Measurements from ENCODE around the gene NDUFA5.

The NDUFA5 gene

DNA sequence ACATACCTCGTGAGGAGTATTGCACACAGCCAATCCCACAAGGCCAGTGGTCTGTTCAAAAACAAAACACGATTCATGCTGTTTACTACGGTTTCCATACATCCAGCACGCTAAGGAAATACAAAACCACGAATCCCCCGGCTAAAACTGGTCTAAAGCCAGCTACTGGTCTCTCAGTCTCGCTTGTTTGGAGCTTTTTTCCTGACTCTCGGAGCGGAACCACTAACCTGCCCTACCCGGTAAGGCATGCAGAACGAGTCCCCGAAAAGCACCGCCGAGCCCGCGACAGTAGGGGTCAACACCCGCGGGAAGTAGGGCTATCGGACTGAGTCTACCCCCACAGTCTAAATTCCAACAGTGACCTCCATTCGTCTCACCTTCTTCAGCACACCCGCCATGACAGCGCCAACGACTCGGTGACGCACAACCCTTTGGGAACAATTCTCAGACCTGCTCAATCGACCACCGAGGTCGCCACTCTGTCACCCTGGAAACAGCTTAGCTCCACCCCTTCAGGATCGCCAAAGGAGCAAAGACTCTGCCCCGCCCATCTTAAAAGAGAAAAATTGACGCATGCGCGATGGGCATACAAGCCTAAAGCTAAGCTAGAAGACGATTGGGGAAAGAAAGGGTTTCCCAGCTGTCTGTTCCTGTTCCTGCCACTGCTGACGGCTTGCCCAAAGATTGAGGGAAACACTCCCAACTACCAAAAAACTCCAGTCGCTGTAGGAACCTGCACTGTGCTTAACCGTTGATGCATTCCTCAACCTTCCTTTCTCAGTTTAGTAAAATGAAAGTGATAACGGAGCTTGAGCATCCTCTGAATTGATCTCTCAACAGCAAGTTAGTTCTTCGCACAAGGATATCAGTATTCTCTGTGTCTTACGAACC is at the start of gene NDUFA5:
TSS of gene NDUFA5 (minus strand) at position 421 of the 891 bp plus-strand sequence. CDS start at position 398, 23 bp downstream.
- FAIRE-seq, result peak; percentile 72

DNA sequence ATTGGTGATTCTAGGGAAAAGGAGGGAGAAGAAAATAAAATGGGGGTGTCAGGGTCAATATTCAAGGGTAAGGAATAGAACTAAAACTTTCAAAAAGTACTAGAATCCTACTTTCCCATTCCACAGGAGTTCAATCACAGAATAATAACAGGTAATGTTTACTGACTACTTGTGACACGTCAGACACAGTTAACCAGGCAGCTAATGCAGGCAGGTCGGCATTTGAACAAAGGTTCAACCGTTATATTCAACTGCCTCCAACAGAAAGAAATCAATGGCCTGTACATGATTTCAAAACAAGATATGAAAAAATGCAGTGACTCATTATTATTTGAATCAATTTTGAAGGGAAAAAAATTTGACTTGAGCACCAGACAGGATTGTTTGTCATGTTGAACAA is 47.1 kb upstream of the NDUFA5 start:
- no peak for FAIRE-seq

GRCh38 chr7:123602648-123603047 is 45.0 kb upstream of the NDUFA5 start:
- FAIRE-seq, result no peak

GRCh38 chr7:123601530-123601929 is 43.9 kb upstream of the NDUFA5 start, which contains the start of gene ASB15:
ASB15 (plus strand) TSS chr7:123601821; CDS start chr7:123614503, 12,682 bp downstream.
- no peak for FAIRE-seq

DNA sequence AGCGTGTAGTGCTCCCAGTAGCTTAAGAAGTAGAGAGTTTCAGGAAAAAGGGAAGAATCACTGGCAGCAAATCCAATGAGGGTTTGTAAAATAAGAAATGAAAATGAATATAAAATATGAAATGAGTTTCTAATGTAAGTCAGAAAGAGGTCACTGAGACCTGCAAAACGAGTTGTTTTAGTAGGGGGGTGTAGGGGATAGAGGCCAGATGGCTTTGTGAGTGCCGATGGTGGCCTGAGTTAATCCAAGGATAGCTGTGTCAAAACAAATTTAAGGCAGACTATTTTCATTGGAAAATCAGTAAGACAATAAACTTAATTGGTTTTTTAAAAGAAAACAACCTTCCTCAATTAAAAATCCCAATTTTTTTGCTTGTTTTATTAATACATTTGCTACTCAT is 43.3 kb upstream of the NDUFA5 start:
- FAIRE-seq, result no peak

GRCh38 chr7:123599766-123600165 is 42.1 kb upstream of the NDUFA5 start:
- FAIRE-seq, result no peak

DNA sequence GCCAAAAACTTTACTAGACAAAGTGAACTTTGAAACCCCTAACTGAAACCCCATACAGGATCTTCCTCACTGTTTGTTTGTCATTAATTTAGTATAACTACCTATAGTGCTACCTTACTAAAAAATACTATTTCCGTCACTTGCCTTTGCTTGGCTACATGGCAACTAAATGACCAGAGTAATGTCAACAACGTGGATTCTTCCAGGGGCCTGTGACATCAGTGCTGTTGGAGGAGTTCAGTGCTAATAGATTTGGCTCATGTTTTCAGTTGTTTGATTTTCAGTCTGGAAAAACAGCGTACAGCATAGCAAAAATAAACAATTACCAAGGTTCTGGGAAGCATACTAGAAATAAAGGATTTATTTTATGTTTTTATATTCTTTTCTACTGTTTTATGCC is 41.0 kb upstream of the NDUFA5 start:
- FAIRE-seq, result no peak

- no peak for FAIRE-seq
Observed at GRCh38 chr7:123594813-123595241, 37.2 kb upstream of the NDUFA5 start.

DNA sequence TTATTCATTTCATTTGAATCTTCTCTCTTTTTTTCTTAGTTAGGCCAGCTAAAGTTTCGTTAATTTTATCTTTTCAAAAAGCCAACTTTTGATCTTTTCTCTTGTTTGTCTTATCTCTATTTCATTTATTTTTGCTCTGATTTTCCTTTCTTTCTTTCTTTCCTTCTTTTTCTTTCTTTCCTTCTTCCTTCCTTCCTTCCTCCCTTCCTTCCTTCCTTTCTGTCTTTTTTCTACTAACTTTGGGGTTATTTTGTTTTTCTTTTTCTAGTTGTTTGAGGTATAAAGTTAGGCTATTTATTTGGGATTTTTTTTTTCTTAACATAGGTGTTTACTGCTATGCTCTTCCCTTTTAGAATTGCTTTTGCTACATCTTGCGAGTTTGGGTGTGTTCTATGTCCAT is 30.8 kb upstream of the NDUFA5 start:
- FAIRE-seq, result no peak

- FAIRE-seq, result no peak
Observed at GRCh38 chr7:123583821-123584220, 26.2 kb upstream of the NDUFA5 start.

GRCh38 chr7:123581162-123581459 is 23.5 kb upstream of the NDUFA5 start:
- no peak for FAIRE-seq

DNA sequence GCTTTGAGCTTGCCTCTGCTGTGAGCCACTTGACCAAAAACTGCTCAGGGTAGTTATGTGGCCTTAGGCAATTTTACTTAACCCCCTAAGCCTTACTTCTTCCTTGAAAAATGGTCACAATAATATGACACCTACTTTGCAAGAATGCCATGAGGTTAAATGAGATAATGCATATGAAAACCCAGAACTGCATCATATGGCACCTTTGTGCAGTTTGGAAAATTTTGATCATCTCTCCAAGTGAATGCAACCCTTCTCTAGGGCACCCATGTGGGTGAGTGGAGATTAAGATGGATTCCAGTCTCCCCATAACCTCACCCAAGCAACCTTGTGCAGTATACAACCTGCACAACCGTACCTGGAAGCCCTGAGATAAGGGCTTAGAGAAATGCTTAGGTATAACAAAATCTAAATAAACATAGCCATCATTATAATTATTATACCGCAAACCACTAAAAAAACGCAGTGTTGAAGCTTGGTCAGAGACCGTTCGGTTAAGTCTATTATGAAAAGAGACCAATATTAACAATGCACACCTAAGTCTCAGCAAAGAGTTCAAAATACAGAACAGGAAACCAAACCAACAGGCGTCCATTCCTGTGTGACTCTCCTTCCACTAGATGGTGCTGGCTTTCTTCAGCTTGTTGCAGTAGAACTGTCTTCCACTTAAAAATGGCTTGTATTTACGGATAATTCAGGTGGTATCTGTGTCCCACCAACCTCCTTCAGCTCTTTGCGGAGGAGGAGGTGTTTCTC is 23.0 kb upstream of the NDUFA5 start:
- no peak for FAIRE-seq

- no peak for FAIRE-seq
Observed at GRCh38 chr7:123579416-123579815, 21.8 kb upstream of the NDUFA5 start.

DNA sequence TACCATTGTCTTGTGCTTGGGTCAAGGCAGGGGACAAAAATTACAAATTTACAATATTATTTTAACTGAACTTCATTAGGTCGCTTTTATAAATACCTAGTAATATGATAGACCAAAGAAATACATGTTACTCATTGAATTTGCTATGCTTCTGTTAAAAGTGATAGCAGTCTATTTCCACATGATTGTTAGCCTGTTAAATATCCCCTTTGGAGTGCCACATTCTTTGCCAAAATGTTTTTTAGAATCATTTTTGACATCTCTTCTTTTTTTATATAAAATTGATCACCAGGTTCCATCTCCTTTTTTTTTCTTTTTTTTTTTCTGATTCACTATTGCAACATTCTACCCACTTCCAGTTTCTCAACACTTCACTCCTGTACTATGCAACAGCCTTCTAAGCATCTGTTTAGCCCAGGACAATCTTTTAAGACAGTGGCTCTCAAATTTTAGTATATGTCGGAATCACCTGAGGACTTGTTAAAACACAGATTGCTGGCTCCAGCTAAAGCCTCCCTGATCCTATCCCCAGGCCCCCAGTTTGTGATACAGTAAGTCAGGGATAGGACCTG is 16.4 kb upstream of the NDUFA5 start:
- no peak for FAIRE-seq

DNA sequence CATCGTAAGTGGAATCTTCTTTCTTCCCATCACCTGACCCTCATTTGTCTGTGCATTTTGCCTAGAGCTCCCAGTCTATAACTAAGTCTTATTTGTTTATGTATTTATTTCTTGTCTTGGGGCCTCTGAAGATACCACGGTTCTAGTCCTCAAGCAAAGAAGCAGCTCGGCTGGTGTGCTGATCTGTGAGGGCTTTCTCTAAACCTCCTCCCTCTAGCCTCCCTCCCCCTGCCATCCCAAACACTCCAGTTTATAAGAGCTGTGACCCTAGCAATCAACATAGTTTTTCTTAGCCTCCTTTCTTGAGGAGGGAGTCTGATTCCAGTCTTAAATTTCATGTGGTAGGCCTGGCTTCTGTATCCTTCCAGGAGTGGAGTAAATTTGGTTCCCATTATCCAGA is 15.7 kb upstream of the NDUFA5 start:
- FAIRE-seq, result no peak

DNA sequence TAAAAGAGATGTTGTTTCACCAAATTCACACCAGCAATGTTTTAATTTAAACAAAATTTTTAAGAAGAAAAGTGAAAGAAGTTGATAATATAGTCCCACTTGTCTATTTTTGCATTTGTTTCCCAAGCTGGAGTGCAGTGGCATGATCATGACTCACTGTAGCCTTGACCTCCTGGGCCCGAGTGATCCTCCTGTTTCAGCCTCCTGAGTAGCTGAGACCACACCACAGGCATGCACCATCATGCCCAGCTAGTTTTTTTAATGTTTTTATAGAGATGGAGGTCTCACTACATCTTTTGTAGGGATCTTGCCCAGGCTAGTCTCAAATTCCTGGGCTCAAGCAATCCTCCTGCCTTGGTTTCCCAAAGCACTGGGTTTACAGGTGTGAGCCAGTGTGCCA is 14.1 kb upstream of the NDUFA5 start:
- FAIRE-seq, result no peak

DNA sequence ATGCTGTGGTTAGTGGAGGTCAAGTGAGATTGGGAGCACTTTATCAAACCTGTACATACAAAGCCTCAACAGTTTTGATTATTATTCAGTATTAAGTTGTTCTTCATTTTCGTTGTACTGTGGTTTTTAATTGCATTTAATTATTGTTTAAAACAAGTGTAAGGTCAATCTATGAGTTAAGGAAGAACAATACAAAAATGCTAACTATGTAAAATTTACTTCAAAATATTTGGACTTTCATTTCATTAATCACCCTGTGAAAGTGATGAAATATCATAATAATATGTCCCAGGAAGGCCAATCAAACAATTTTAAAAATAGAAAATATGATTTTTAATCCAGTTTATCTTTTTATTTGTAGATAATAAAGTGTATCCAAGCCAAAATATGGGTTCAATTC is 13.6 kb upstream of the NDUFA5 start:
- FAIRE-seq, result no peak

DNA sequence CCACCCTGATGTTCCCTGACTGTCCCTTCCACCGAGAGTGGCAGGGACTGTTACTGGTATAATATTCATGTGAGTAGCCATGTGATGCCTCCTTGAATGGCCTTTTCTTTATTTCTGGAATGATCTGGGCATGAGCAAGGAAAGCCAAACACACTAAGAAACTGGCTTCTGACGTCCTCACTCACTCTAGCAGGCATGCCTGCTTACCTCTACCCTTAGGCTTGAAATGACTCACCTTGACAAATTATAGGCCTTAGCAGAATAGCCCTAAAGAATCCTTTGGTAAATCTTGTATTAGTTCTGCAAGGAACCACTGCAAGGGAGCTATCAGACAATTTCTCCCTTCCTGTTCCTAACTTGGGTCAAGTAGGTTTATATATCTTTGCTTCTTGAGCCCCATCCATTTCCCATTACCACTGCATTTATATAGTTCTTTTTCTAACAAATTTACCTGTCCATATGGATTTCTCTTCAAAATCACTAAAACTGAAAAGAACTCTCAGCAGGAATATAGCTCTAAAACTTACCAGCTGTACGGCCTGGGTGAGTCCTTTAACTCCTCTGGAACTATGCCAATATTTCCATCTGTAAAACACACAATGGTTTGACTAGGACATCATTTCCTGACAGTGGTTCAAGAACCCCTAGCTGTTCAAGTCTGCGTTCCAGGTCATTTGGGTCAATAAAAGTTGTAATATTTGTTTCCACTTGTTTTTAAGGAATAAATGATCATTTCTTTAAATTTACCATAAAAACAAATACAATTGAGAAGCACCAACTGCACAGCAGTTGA is 13.0 kb upstream of the NDUFA5 start:
- no peak for FAIRE-seq

- FAIRE-seq, result no peak
Observed at GRCh38 chr7:123569352-123570010, 11.9 kb upstream of the NDUFA5 start.

DNA sequence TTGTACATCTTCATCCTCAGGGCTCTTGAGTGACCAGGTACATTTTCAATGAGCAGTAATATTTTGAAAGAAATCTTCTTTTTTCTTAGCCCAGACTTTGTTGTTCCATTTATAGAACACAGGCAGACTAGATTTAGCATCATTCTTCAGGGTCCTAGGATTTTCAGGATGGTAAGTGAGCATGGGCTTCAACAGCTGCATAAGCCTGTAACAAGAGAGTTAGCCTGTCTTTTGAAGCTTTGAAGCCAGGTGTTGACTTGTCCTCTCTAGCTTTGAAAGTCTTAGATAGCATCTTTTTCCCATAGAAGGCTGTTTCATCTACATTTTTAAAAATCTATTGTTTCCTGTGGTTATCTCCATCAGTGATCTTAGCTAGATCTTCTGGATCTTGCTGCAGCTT is 4.5 kb upstream of the NDUFA5 start:
- FAIRE-seq, result no peak

- FAIRE-seq, result no peak
Observed at GRCh38 chr7:123558289-123558874, 764 bp upstream of the NDUFA5 start.

GRCh38 chr7:123557016-123557397 is 611 bp downstream of the NDUFA5 start:
- FAIRE-seq, result no peak

Data from colon (tissue), 2 donors.